GM23338 (cell line): ENCODE measurements around the gene ME1. TPM values are rescaled to one million over a fixed set of nuclear protein-coding genes. Genes with fewer than 3 reads are reported as not detected.

Source experiments
- polyA plus RNA-seq: library from polyadenylated mRNA; unstranded; fragments of >200 nt; fragmentation: Nextera tagmentation; extraction: Ambion mirVana; gene quantifications from 2 replicates; pipeline ENCODE4 v1.2.1, GENCODE V29; 2016
- total RNA-seq: library from RNA; depleted of rRNA; stranded (reverse); fragments of >200 nt; shearing (Covaris generic); gene quantifications from 2 replicates; pipeline ENCODE4 v1.2.3, GENCODE V29; 2014; rRNA removed

ME1 gene
- total and polyA plus RNA-seq, 2 experiments from 2014 or later = 6.4 to 8.0 TPM

Other genes starting within 250 kb of the ME1 start
- gene PGM3, start 237.8 kb downstream of the ME1 start, total RNA-seq = 35.3 and 36.3 TPM in 2 replicates
- gene PGM3, start 237.8 kb downstream of the ME1 start, polyA plus RNA-seq = 21.8 and 23.8 TPM in 2 replicates
- 2.6 and 3.1 TPM in 2 replicates for gene RWDD2A, start 237.7 kb downstream of the ME1 start, total RNA-seq
- 2.4 and 3.7 TPM in 2 replicates for gene RWDD2A, start 237.7 kb downstream of the ME1 start, polyA plus RNA-seq
- gene PRSS35, start 81.5 kb upstream of the ME1 start, total RNA-seq = 1.2 and 2.1 TPM in 2 replicates
- 1.7 TPM in 2 replicates for gene PRSS35, start 81.5 kb upstream of the ME1 start, polyA plus RNA-seq